Measurements from ENCODE around the gene CCNL1. TPM values are rescaled to one million over a fixed set of nuclear protein-coding genes. Genes with fewer than 3 reads are reported as not detected.
"Not testable (repeated sequence)": the region's sequence is repeated elsewhere in the genome, so short reads cannot be mapped to it uniquely, and the experiment has no call there.

CCNL1 gene
- total RNA-seq, 2 experiments from 2014 or later: 180 to 191 TPM

- Mint-ChIP-seq H3K4me1 (ENCODE audit: low read depth) (peaks cover 19% of the 10 kb centered on the region), H3K27me3 (no peaks in the 10 kb centered on the region), H3K4me3 (no peak overlapping the region), H3K27ac (peak overlapping the region; percentile 54), H3K36me3 (ENCODE audit: low read depth) (peaks cover 32% of the 10 kb centered on the region), H3K9me3 (no peaks in the 10 kb centered on the region)
- CTCF ChIA-PET: interaction anchor here (0.7 to 2.3 kb wide), 5 partner anchors 11 to 76 kb away, joined by 3 to 11 read pairs (median 5); no protein-coding TSS in a partner anchor
- intact Hi-C loops (cut with micrococcal nuclease): no loop called here
- DNase-seq (no peak), ATAC-seq (no peak)
- POLR2A ChIA-PET: interaction anchor here (1.0 to 7.1 kb wide), 2 partner anchors 11 to 48 kb away, joined by 3 to 403 read pairs; no protein-coding TSS in a partner anchor
- TF ChIP-seq, protein P1, sequence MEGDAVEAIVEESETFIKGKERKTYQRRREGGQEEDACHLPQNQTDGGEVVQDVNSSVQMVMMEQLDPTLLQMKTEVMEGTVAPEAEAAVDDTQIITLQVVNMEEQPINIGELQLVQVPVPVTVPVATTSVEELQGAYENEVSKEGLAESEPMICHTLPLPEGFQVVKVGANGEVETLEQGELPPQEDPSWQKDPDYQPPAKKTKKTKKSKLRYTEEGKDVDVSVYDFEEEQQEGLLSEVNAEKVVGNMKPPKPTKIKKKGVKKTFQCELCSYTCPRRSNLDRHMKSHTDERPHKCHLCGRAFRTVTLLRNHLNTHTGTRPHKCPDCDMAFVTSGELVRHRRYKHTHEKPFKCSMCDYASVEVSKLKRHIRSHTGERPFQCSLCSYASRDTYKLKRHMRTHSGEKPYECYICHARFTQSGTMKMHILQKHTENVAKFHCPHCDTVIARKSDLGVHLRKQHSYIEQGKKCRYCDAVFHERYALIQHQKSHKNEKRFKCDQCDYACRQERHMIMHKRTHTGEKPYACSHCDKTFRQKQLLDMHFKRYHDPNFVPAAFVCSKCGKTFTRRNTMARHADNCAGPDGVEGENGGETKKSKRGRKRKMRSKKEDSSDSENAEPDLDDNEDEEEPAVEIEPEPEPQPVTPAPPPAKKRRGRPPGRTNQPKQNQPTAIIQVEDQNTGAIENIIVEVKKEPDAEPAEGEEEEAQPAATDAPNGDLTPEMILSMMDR (IDR thresholded peaks at IDR 0.05): no peak
Measured at GRCh38 chr3:157163217-157163953, 3.4 kb upstream of the CCNL1 start.

GRCh38 chr3:157162620-157163019 is 2.7 kb upstream of the CCNL1 start:
- peak; percentile 25 for DNase-seq
- intact Hi-C loops (cut with micrococcal nuclease); H3K9me3 Mint-ChIP-seq; H3K27ac Mint-ChIP-seq; H3K4me3 Mint-ChIP-seq; H3K27me3 Mint-ChIP-seq; ATAC-seq: not testable (repeated sequence)
- peaks cover 27% of the 10 kb centered on the region for H3K4me1 Mint-ChIP-seq (ENCODE audit: low read depth)
- H3K36me3 Mint-ChIP-seq (ENCODE audit: low read depth): peaks cover 39% of the 10 kb centered on the region
- POLR2A ChIA-PET: interaction anchor here (1.0 to 7.1 kb wide), 2 partner anchors 12 to 47 kb away, joined by 3 to 403 read pairs; no protein-coding TSS in a partner anchor
- CTCF ChIA-PET: interaction anchor here (0.7 to 2.5 kb wide), 6 partner anchors 10 to 77 kb away, joined by 3 to 11 read pairs (median 5); no protein-coding TSS in a partner anchor

GRCh38 chr3:157160658-157161424 is 894 bp upstream of the CCNL1 start:
- Mint-ChIP-seq H3K36me3 (ENCODE audit: low read depth) (peaks cover 57% of the 10 kb centered on the region), H3K27ac (peak overlapping the region; percentile 99), H3K27me3 (no peaks in the 10 kb centered on the region), H3K4me3 (peak overlapping the region; percentile 97), H3K4me1 (ENCODE audit: low read depth) (peaks cover 39% of the 10 kb centered on the region), H3K9me3 (no peaks in the 10 kb centered on the region)
- intact Hi-C loops (cut with micrococcal nuclease): loop anchor here (1.0 kb wide), 1 partner anchor 14 kb away; no protein-coding TSS in a partner anchor
- CTCF ChIA-PET: interaction anchor here (0.9 to 3.4 kb wide), 8 partner anchors 8 to 79 kb away, joined by 3 to 47 read pairs (median 4); no protein-coding TSS in a partner anchor
- ATAC-seq: peak; percentile 35
- peak; percentile 76 for DNase-seq
- TF ChIP-seq, protein P1 (IDR thresholded peaks at IDR 0.05): no peak
- POLR2A ChIA-PET: interaction anchor here (0.6 to 7.1 kb wide), 34 partner anchors 8 to 678 kb away, joined by 3 to 403 read pairs (median 6); partner anchors contain the start of genes SSR3 and TIPARP

- Mint-ChIP-seq H3K4me1 (ENCODE audit: low read depth) (peaks cover 50% of the 10 kb centered on the region), H3K9me3 (no peaks in the 10 kb centered on the region), H3K4me3 (peak overlapping the region; percentile 97), H3K27me3 (no peaks in the 10 kb centered on the region), H3K27ac (peak overlapping the region; percentile 99), H3K36me3 (ENCODE audit: low read depth) (peaks cover 72% of the 10 kb centered on the region)
- ATAC-seq (peak; percentile 63), DNase-seq (peak; percentile 90)
- intact Hi-C loops (cut with micrococcal nuclease): loop anchor here (5.0 kb wide), 1 partner anchor 78 kb away; no protein-coding TSS in a partner anchor
- POLR2A ChIA-PET: interaction anchor here (0.6 to 7.1 kb wide), 23 partner anchors 10 to 1288 kb away, joined by 3 to 403 read pairs (median 9); partner anchors contain the start of genes GMPS, SSR3 and TIPARP
- TF ChIP-seq, protein P1 (IDR thresholded peaks at IDR 0.05): no peak
- CTCF ChIA-PET: interaction anchor here (0.7 to 3.4 kb wide), 5 partner anchors 8 to 71 kb away, joined by 3 to 47 read pairs (median 4); no protein-coding TSS in a partner anchor
Measured at GRCh38 chr3:157159037-157159761, 748 bp downstream of the CCNL1 start.
